GM23338 (cell line): Measurements from ENCODE around the gene ITGA1. TPM values are rescaled to one million over a fixed set of nuclear protein-coding genes. Genes with fewer than 3 reads are reported as not detected.

ENCODE experiments used
- ATAC-seq: fragments of 200-7000 bp; cut with Tn5 transposase; 3 replicates; pipeline ENCODE4 v1.9.1; 2020
- DNase-seq: peaks from one replicate; pipeline ENCODE4 v3.0.0-alpha.2; 2015; ENCODE audit warnings: low spot score
- H2AFZ ChIP-seq: fragments of 200-600 bp; sonication (generic); 2 replicates; pipeline ENCODE4 v1.8.0; 2016; ENCODE audit warnings: antibody characterized with exemption, mild to moderate bottlenecking, moderate library complexity
- H3F3A ChIP-seq: fragments of 200-600 bp; sonication (generic); replicated peaks from 2 replicates; pipeline ENCODE4 v1.8.0; 2017; ENCODE audit warnings: antibody characterized with exemption, mixed run types, low read depth
- H3K27ac ChIP-seq: fragments of 200-600 bp; sonication (generic); 2 replicates; pipeline ENCODE4 v1.6.1; 2016; ENCODE audit warnings: low read depth
- H3K27me3 ChIP-seq: fragments of 200-600 bp; sonication (generic); 2 replicates; pipeline ENCODE4 v1.8.0; 2016; ENCODE audit warnings: mild to moderate bottlenecking, mixed run types, moderate library complexity; ENCODE audit not compliant: insufficient read depth
- H3K36me3 ChIP-seq: fragments of 200-600 bp; sonication (generic); 2 replicates; pipeline ENCODE4 v1.8.0; 2016; ENCODE audit warnings: mild to moderate bottlenecking; ENCODE audit not compliant: insufficient read depth
- H3K4me1 ChIP-seq: fragments of 200-600 bp; sonication (generic); 2 replicates; pipeline ENCODE4 v1.8.0; 2016; ENCODE audit warnings: mild to moderate bottlenecking, moderate library complexity; ENCODE audit not compliant: insufficient read depth
- H3K4me2 ChIP-seq: fragments of 200-600 bp; sonication (generic); 2 replicates; pipeline ENCODE4 v1.7.1; 2017; ENCODE audit warnings: mixed run types
- H3K4me3 ChIP-seq: fragments of 200-600 bp; sonication (generic); 2 replicates; pipeline ENCODE4 v1.6.1; 2016; ENCODE audit warnings: mixed run types
- H3K79me2 ChIP-seq: fragments of 200-600 bp; sonication (generic); replicated peaks from 2 replicates; pipeline ENCODE4 v1.8.0; 2017; ENCODE audit warnings: mild to moderate bottlenecking; ENCODE audit not compliant: insufficient read depth
- H3K9me2 ChIP-seq: fragments of 200-600 bp; sonication (generic); 2 replicates; pipeline ENCODE4 v1.8.0; 2017; ENCODE audit not compliant: insufficient read depth
- H4K20me1 ChIP-seq: fragments of 200-600 bp; sonication (generic); replicated peaks from 2 replicates; pipeline ENCODE4 v1.8.0; 2017; ENCODE audit warnings: mild to moderate bottlenecking; ENCODE audit not compliant: insufficient read depth
- H3K27ac Mint-ChIP-seq: 2 replicates; pipeline ENCODE4 v1.8.0; 2020; ENCODE audit warnings: inconsistent platforms, mild to moderate bottlenecking, moderate library complexity, mixed read lengths
- H3K27me3 Mint-ChIP-seq: 3 replicates; pipeline ENCODE4 v1.8.0; 2022; ENCODE audit warnings: low read depth, mild to moderate bottlenecking, moderate library complexity, mixed read lengths, inconsistent platforms; ENCODE audit not compliant: insufficient read depth, poor library complexity
- H3K36me3 Mint-ChIP-seq: 3 replicates; pipeline ENCODE4 v1.8.0; 2021; ENCODE audit warnings: low read depth, mild to moderate bottlenecking, inconsistent platforms, moderate library complexity, mixed read lengths
- H3K4me1 Mint-ChIP-seq: 3 replicates; pipeline ENCODE4 v1.8.0; 2020; ENCODE audit warnings: mild to moderate bottlenecking, inconsistent platforms, mixed read lengths
- H3K4me3 Mint-ChIP-seq: 3 replicates; pipeline ENCODE4 v1.8.0; 2021; ENCODE audit warnings: moderate library complexity, mild to moderate bottlenecking, inconsistent platforms, mixed read lengths
- H3K9me3 Mint-ChIP-seq: 3 replicates; pipeline ENCODE4 v1.8.0; 2020; ENCODE audit warnings: moderate library complexity, mild to moderate bottlenecking, inconsistent platforms, mixed read lengths
- CREB1 ChIP-seq: fragments of 250-450 bp; sonication (Bioruptor Pico); IDR thresholded peaks from 2 replicates; pipeline ENCODE4 v1.5.0; 2020; ENCODE audit warnings: low read depth, mild to moderate bottlenecking, moderate library complexity
- EZH2 ChIP-seq: fragments of 200-600 bp; sonication (generic); IDR thresholded peaks from one replicate; pipeline ENCODE4 v1.8.0; 2017; ENCODE audit warnings: antibody characterized with exemption, mild to moderate bottlenecking, low read depth; ENCODE audit not compliant: unreplicated experiment
- EZH2phosphoT487 ChIP-seq: fragments of 200-600 bp; sonication (generic); IDR thresholded peaks from one replicate; pipeline ENCODE4 v1.8.1; 2018; ENCODE audit warnings: antibody characterized with exemption; ENCODE audit not compliant: unreplicated experiment
- JUNB ChIP-seq: IDR thresholded peaks from one replicate; pipeline ENCODE4 v1.6.1; 2016; ENCODE audit warnings: antibody characterized with exemption; ENCODE audit not compliant: unreplicated experiment
- NANOG ChIP-seq: IDR thresholded peaks from 2 replicates; pipeline ENCODE4 v1.6.1; 2016; ENCODE audit warnings: antibody characterized with exemption, borderline replicate concordance
- POLR2AphosphoS5 ChIP-seq: IDR thresholded peaks from 2 replicates; pipeline ENCODE4 v1.6.1; 2016; ENCODE audit warnings: antibody characterized with exemption, low read depth
- STAT1 ChIP-seq: IDR thresholded peaks from one replicate; pipeline ENCODE4 v1.6.1; 2016; ENCODE audit warnings: antibody characterized with exemption; ENCODE audit not compliant: unreplicated experiment
- ZNF114 ChIP-seq: fragments of 250-450 bp; sonication (Bioruptor Pico); IDR thresholded peaks from 2 replicates; pipeline ENCODE4 v1.5.0; 2020; ENCODE audit warnings: mild to moderate bottlenecking, moderate library complexity
- ZNF331 ChIP-seq: fragments of 250-450 bp; sonication (Bioruptor Pico); IDR thresholded peaks from 2 replicates; pipeline ENCODE4 v1.5.0; 2020; ENCODE audit warnings: low read depth, mild to moderate bottlenecking, moderate library complexity
- ZNF462 ChIP-seq: fragments of 250-450 bp; sonication (Bioruptor Pico); IDR thresholded peaks from 2 replicates; pipeline ENCODE4 v1.5.0; 2020; ENCODE audit warnings: mild to moderate bottlenecking, moderate library complexity
- polyA plus RNA-seq: library from polyadenylated mRNA; unstranded; fragments of >200 nt; fragmentation: Nextera tagmentation; extraction: Ambion mirVana; gene quantifications from 2 replicates; pipeline ENCODE4 v1.2.1, GENCODE V29; 2016
- total RNA-seq: library from RNA; depleted of rRNA; stranded (reverse); fragments of >200 nt; shearing (Covaris generic); gene quantifications from 2 replicates; pipeline ENCODE4 v1.2.3, GENCODE V29; 2014
- TF ChIP-seq, protein P1 (sequence below), 2 experiments: fragments of 200-600 bp in 1 of 2; sonication (generic) in 1 of 2; conservative IDR thresholded peaks; 2 replicates each; pipeline versions ENCODE4 v1.5.1 to v1.6.1; 2016 to 2017; ENCODE audit warnings: antibody characterized with exemption in 2 of 2, low read depth in 2 of 2, mild to moderate bottlenecking in 2 of 2, moderate library complexity in 1 of 2
- TF ChIP-seq, protein P2 (sequence below): IDR thresholded peaks from 2 replicates; pipeline ENCODE4 v1.6.1; 2016; ENCODE audit warnings: antibody characterized with exemption
- TF ChIP-seq, protein P3 (sequence below): IDR thresholded peaks from one replicate; pipeline ENCODE4 v1.6.1; 2018; ENCODE audit warnings: antibody characterized with exemption; ENCODE audit not compliant: unreplicated experiment

The ITGA1 gene
- total and polyA plus RNA-seq, 2 experiments from 2014 or later = 1.8 to 4.9 TPM

- Histone ChIP-seq H3K4me1 (peaks cover 21% of the 10 kb centered on the region), H3K4me3 (no peak overlapping the region), H3K27me3 (no peaks in the 10 kb centered on the region), H3K79me2 (peaks cover 37% of the 10 kb centered on the region), H2AFZ (no peak overlapping the region), H3K9me2 (no peaks in the 10 kb centered on the region), H3F3A (no peaks in the 10 kb centered on the region), H3K27ac (no peak overlapping the region), H4K20me1 (no peaks in the 10 kb centered on the region), H3K36me3 (no peaks in the 10 kb centered on the region), H3K4me2 (no peak overlapping the region)
- Mint-ChIP-seq H3K27ac (no peak overlapping the region), H3K27me3 (no peaks in the 10 kb centered on the region), H3K4me3 (no peak overlapping the region), H3K9me3 (no peaks in the 10 kb centered on the region), H3K4me1 (peaks cover 19% of the 10 kb centered on the region; the same call in 2 of the 3 replicates), H3K36me3 (peaks cover 13% of the 10 kb centered on the region; the same call in 2 of the 3 replicates)
- ATAC-seq (no peak), DNase-seq (no peak)
- TF ChIP-seq EZH2phosphoT487 (no peak), EZH2 (no peak), ZNF331 (CRISPR knock-in tag) (no peak), JUNB (no peak), STAT1 (no peak), ZNF462 (CRISPR knock-in tag) (no peak), CREB1 (CRISPR knock-in tag) (no peak), ZNF114 (no peak), NANOG (no peak), POLR2AphosphoS5 (no peak)
- TF ChIP-seq, protein P1, sequence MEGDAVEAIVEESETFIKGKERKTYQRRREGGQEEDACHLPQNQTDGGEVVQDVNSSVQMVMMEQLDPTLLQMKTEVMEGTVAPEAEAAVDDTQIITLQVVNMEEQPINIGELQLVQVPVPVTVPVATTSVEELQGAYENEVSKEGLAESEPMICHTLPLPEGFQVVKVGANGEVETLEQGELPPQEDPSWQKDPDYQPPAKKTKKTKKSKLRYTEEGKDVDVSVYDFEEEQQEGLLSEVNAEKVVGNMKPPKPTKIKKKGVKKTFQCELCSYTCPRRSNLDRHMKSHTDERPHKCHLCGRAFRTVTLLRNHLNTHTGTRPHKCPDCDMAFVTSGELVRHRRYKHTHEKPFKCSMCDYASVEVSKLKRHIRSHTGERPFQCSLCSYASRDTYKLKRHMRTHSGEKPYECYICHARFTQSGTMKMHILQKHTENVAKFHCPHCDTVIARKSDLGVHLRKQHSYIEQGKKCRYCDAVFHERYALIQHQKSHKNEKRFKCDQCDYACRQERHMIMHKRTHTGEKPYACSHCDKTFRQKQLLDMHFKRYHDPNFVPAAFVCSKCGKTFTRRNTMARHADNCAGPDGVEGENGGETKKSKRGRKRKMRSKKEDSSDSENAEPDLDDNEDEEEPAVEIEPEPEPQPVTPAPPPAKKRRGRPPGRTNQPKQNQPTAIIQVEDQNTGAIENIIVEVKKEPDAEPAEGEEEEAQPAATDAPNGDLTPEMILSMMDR (conservative IDR thresholded peaks at IDR 0.05; ENCODE audit: low read depth in 2 of 2) = no peak
- TF ChIP-seq, protein P2, sequence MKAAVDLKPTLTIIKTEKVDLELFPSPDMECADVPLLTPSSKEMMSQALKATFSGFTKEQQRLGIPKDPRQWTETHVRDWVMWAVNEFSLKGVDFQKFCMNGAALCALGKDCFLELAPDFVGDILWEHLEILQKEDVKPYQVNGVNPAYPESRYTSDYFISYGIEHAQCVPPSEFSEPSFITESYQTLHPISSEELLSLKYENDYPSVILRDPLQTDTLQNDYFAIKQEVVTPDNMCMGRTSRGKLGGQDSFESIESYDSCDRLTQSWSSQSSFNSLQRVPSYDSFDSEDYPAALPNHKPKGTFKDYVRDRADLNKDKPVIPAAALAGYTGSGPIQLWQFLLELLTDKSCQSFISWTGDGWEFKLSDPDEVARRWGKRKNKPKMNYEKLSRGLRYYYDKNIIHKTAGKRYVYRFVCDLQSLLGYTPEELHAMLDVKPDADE = no peak
- TF ChIP-seq, protein P3, sequence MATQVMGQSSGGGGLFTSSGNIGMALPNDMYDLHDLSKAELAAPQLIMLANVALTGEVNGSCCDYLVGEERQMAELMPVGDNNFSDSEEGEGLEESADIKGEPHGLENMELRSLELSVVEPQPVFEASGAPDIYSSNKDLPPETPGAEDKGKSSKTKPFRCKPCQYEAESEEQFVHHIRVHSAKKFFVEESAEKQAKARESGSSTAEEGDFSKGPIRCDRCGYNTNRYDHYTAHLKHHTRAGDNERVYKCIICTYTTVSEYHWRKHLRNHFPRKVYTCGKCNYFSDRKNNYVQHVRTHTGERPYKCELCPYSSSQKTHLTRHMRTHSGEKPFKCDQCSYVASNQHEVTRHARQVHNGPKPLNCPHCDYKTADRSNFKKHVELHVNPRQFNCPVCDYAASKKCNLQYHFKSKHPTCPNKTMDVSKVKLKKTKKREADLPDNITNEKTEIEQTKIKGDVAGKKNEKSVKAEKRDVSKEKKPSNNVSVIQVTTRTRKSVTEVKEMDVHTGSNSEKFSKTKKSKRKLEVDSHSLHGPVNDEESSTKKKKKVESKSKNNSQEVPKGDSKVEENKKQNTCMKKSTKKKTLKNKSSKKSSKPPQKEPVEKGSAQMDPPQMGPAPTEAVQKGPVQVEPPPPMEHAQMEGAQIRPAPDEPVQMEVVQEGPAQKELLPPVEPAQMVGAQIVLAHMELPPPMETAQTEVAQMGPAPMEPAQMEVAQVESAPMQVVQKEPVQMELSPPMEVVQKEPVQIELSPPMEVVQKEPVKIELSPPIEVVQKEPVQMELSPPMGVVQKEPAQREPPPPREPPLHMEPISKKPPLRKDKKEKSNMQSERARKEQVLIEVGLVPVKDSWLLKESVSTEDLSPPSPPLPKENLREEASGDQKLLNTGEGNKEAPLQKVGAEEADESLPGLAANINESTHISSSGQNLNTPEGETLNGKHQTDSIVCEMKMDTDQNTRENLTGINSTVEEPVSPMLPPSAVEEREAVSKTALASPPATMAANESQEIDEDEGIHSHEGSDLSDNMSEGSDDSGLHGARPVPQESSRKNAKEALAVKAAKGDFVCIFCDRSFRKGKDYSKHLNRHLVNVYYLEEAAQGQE = no peak
Measured at GRCh38 chr5:52807037-52807436, 19.3 kb downstream of the ITGA1 start.
